SK-N-SH (cell line): ENCODE results near the gene EIF4E1B. TPM values are rescaled to one million over a fixed set of nuclear protein-coding genes. Genes with fewer than 3 reads are reported as not detected.

Experiments used
- CTCF ChIA-PET: fragments of 300-600, 350-600 bp; formaldehyde crosslinking; extraction: SDS; loops from one replicate; lab custom pipeline; 2021; lab: Yijun Ruan, JAX
- POLR2A ChIA-PET: fragments of 350-600 bp; sonication (Branson Sonifier 250); formaldehyde crosslinking; extraction: SDS; loops from one replicate; lab custom pipeline; 2020; ENCODE audit warnings: antibody characterized with exemption, inconsistent platforms; lab: Yijun Ruan, JAX
- DNase-seq: peaks from one replicate; pipeline ENCODE4 v3.0.0; 2012
- H2AFZ ChIP-seq: fragments of 200-600 bp; sonication (generic); 2 replicates; pipeline ENCODE4 v1.8.1; 2016; ENCODE audit warnings: antibody characterized with exemption, mild to moderate bottlenecking, low read depth
- H3F3A ChIP-seq: fragments of 200-600 bp; sonication (generic); replicated peaks from 2 replicates; pipeline ENCODE3; 2016; ENCODE audit warnings: antibody characterized with exemption, mild to moderate bottlenecking; ENCODE audit not compliant: insufficient read depth
- H3K27ac ChIP-seq, 2 experiments: fragments of 200-500 bp in 1 of 2; fragments of 200-600 bp in 1 of 2; sonication (Bioruptor generic) in 1 of 2; sonication (generic), shearing (Covaris generic) in 1 of 2; 2 replicates each; pipeline versions ENCODE4 v1.5.1 to v1.6.1; 2014 to 2016; ENCODE audit warnings: low read depth in 2 of 2, inconsistent platforms in 1 of 2, low read length in 1 of 2, mild to moderate bottlenecking in 1 of 2, mixed read lengths in 1 of 2
- H3K27me3 ChIP-seq: fragments of 200-600 bp; sonication (generic), shearing (Covaris generic); 2 replicates; pipeline ENCODE4 v1.6.1; 2016; ENCODE audit warnings: mixed run types; ENCODE audit not compliant: insufficient read depth
- H3K36me3 ChIP-seq, 2 experiments: fragments of 200-500 bp in 1 of 2; fragments of 200-600 bp in 1 of 2; sonication (Bioruptor generic) in 1 of 2; sonication (generic) in 1 of 2; replicated peaks in 1 of 2; 2 replicates each; pipeline versions ENCODE3 to v1.5.1; 2014 to 2016; ENCODE audit warnings: low read length in 1 of 2, mild to moderate bottlenecking in 1 of 2; ENCODE audit not compliant: insufficient read depth in 2 of 2, control insufficient read depth in 1 of 2
- H3K4me1 ChIP-seq, 2 experiments: fragments of 200-500 bp in 1 of 2; fragments of 200-600 bp in 1 of 2; sonication (Bioruptor generic) in 1 of 2; sonication (generic), shearing (Covaris generic) in 1 of 2; 2 replicates each; pipeline versions ENCODE4 v1.5.1 to v1.6.1; 2014 to 2016; ENCODE audit warnings: low read depth in 1 of 2, low read length in 1 of 2, mixed run types in 1 of 2; ENCODE audit not compliant: insufficient read depth in 2 of 2, control insufficient read depth in 1 of 2
- H3K4me2 ChIP-seq: fragments of 200-600 bp; sonication (generic), shearing (Covaris generic); 2 replicates; pipeline ENCODE4 v1.6.1; 2017; ENCODE audit warnings: mixed run types
- H3K4me3 ChIP-seq, 2 experiments: fragments of 200-500 bp in 1 of 2; fragments of 200-600 bp in 1 of 2; sonication (Bioruptor generic) in 1 of 2; sonication (generic), shearing (Covaris generic) in 1 of 2; 2 replicates each; pipeline versions ENCODE4 v1.5.1 to v1.8.1; 2014 to 2016; ENCODE audit warnings: low read depth in 2 of 2, inconsistent platforms in 1 of 2, low read length in 1 of 2, mild to moderate bottlenecking in 1 of 2, mixed read lengths in 1 of 2, moderate library complexity in 1 of 2
- H3K79me2 ChIP-seq: fragments of 200-600 bp; sonication (generic); 2 replicates; pipeline ENCODE4 v1.8.1; 2017; ENCODE audit warnings: mild to moderate bottlenecking; ENCODE audit not compliant: insufficient read depth
- H3K9ac ChIP-seq: fragments of 200-600 bp; sonication (generic); 2 replicates; pipeline ENCODE4 v1.6.1; 2017; ENCODE audit warnings: mixed run types
- H3K9me2 ChIP-seq: fragments of 200-600 bp; sonication (generic); 2 replicates; pipeline ENCODE4 v1.6.1; 2017; ENCODE audit warnings: mixed run types
- H3K9me3 ChIP-seq: fragments of 200-600 bp; sonication (generic); 2 replicates; pipeline ENCODE4 v1.6.1; 2017; ENCODE audit warnings: mixed run types, mild to moderate bottlenecking, moderate library complexity
- H4K20me1 ChIP-seq: fragments of 200-600 bp; sonication (generic); 2 replicates; pipeline ENCODE4 v1.6.1; 2017; ENCODE audit warnings: mild to moderate bottlenecking, mixed run types; ENCODE audit not compliant: insufficient read depth
- CHD2 ChIP-seq: fragments of 150-350 bp; IDR thresholded peaks from 2 replicates; pipeline ENCODE4 v1.6.1; 2018; ENCODE audit warnings: low read length; ENCODE audit not compliant: partially characterized antibody
- EZH2phosphoT487 ChIP-seq: fragments of 200-600 bp; sonication (generic); IDR thresholded peaks from 2 replicates; pipeline ENCODE4 v1.6.1; 2017; ENCODE audit warnings: low read depth, mixed run types, mild to moderate bottlenecking, antibody characterized with exemption, moderate library complexity, borderline replicate concordance
- FOSL2 ChIP-seq: IDR thresholded peaks from 2 replicates; pipeline ENCODE4 v1.4.0; 2012; ENCODE audit warnings: low read depth, mild to moderate bottlenecking, moderate library complexity, borderline replicate concordance
- FOXM1 ChIP-seq: IDR thresholded peaks from 2 replicates; pipeline ENCODE4 v1.4.0; 2012; ENCODE audit warnings: low read depth, mild to moderate bottlenecking
- GABPA ChIP-seq: IDR thresholded peaks from 2 replicates; pipeline ENCODE4 v1.4.0; 2012; ENCODE audit warnings: low read depth, mild to moderate bottlenecking
- MAX ChIP-seq: IDR thresholded peaks from 2 replicates; pipeline ENCODE4 v1.4.0; 2012; ENCODE audit warnings: low read depth
- MEF2A ChIP-seq: IDR thresholded peaks from 2 replicates; pipeline ENCODE4 v1.4.0; 2012; ENCODE audit warnings: low read depth, borderline replicate concordance
- POLR2AphosphoS5 ChIP-seq: IDR thresholded peaks from 2 replicates; pipeline ENCODE4 v1.6.1; 2012; ENCODE audit warnings: low read depth, low read length
- RAD21 ChIP-seq: IDR thresholded peaks from 2 replicates; pipeline ENCODE4 v1.6.1; 2012; ENCODE audit warnings: mild to moderate bottlenecking, low read length
- RFX5 ChIP-seq: IDR thresholded peaks from 2 replicates; pipeline ENCODE4 v1.6.1; 2012; ENCODE audit warnings: mild to moderate bottlenecking, improper control_type of control experiment, low read length
- TAF1 ChIP-seq: IDR thresholded peaks from 2 replicates; pipeline ENCODE4 v1.6.1; 2012; ENCODE audit warnings: low read depth, mild to moderate bottlenecking, low read length, moderate library complexity, borderline replicate concordance
- TCF12 ChIP-seq: IDR thresholded peaks from 2 replicates; pipeline ENCODE4 v1.4.0; 2012
- ZBTB33 ChIP-seq: IDR thresholded peaks from 2 replicates; pipeline ENCODE4 v1.4.0; 2012; ENCODE audit warnings: low read depth, borderline replicate concordance
- WGBS: methylation state at CpG from one replicate; pipeline ENCODE4 v1.1.6; 2017; ENCODE audit warnings: low lambda C conversion rate; 5-methylcytosine and 5-hydroxymethylcytosine counted together
- polyA plus RNA-seq, 3 experiments: library from polyadenylated mRNA; depleted of rRNA; stranded (reverse); fragments of >200 nt; gene quantifications; 2 replicates each; pipeline ENCODE4 v1.2.3, GENCODE V29; 2012

The EIF4E1B gene
- polyA plus RNA-seq, 1 of the 3 experiments (the other 2 are of a cell fraction), result not detected

- DNase-seq, result no peak
- Histone ChIP-seq H3K4me2 (no peak overlapping the region), H3K9me3 (no peaks in the 10 kb centered on the region), H3K9me2 (no peaks in the 10 kb centered on the region), H4K20me1 (peaks cover 28% of the 10 kb centered on the region), H3K27ac (no peak overlapping the region), H3F3A (no peaks in the 10 kb centered on the region), H3K9ac (no peak overlapping the region), H3K36me3 (peaks cover 4 to 29% of the 10 kb centered on the region in 2 experiments), H3K27me3 (no peaks in the 10 kb centered on the region), H3K4me3 (no peak overlapping the region), H3K4me1 (peaks cover 0 to 38% of the 10 kb centered on the region in 2 experiments; a peak in 1 of 4 replicates), H2AFZ (no peak overlapping the region), H3K79me2 (peaks cover 21% of the 10 kb centered on the region)
- WGBS, result 92% methylated on average over 8 of the region's 14 CpGs
- POLR2A ChIA-PET, result no interaction called here
- TF ChIP-seq FOSL2 (no peak), RFX5 (no peak), EZH2phosphoT487 (no peak), FOXM1 (no peak), RAD21 (no peak), ZBTB33 (no peak), TAF1 (no peak), GABPA (no peak)
- CTCF ChIA-PET, result no interaction called here
Observed at GRCh38 chr5:176654856-176655255, 24.4 kb downstream of the EIF4E1B start.

DNA sequence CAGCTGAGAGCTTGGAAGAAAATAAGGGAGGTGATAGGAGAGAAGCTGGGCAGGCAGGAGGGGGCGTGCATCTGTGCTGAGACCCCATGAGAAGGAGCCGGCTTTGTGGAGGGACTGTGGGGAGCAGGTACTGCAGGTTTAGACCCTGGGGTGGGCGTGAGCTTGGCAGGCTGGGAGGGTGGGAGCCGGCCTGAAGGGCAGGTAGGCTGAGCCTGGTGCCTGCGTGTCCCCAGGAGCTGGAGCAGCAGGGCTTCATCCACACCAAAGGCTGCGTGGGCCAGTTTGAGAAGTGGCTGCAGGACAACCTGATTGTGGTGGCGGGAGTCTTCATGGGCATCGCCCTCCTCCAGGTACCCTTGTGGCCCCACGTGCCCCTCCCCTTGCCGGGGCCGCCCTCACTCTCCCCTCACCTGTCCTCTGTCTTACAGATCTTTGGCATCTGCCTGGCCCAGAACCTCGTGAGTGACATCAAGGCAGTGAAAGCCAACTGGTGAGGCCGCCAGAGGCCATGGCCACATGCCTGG lies 26.1 kb downstream of the EIF4E1B start:
- H3K9me2 ChIP-seq, result no peaks in the 10 kb centered on the region
- peaks cover 0 to 28% of the 10 kb centered on the region in 2 experiments; a peak in 1 of 4 replicates for H3K4me1 ChIP-seq
- peaks cover 4 to 29% of the 10 kb centered on the region in 2 experiments for H3K36me3 ChIP-seq
- H2AFZ ChIP-seq, result no peak overlapping the region
- no peaks in the 10 kb centered on the region for H3K9me3 ChIP-seq
- H3K4me2 ChIP-seq, result no peak overlapping the region
- no peak for DNase-seq
- H3K27me3 ChIP-seq, result no peaks in the 10 kb centered on the region
- H3K9ac ChIP-seq, result no peak overlapping the region
- H3K4me3 ChIP-seq, result no peak overlapping the region
- no peak overlapping the region for H3K27ac ChIP-seq
- 0 out of 2 replicates have a peak, but pooled peaks cover 4% of the 10 kb centered on the region for H3K79me2 ChIP-seq
- CTCF ChIA-PET, result interaction anchor here (0.7 to 6.7 kb wide), 10 partner anchors 8 to 455 kb away, joined by 3 to 167 read pairs (median 8); partner anchors contain the start of genes TSPAN17 and UNC5A
- H3F3A ChIP-seq, result no peaks in the 10 kb centered on the region
- peaks cover 18% of the 10 kb centered on the region; the same call in 1 of the 2 replicates for H4K20me1 ChIP-seq
- POLR2A ChIA-PET, result no interaction called here
- no peak for TF ChIP-seq POLR2AphosphoS5
- no peak for TF ChIP-seq CHD2
- TF ChIP-seq MAX, result no peak
- no peak for TF ChIP-seq MEF2A
- TF ChIP-seq TCF12, result no peak
- 91% methylated on average over 8 of the region's 13 CpGs for WGBS
